Gastrocnemius medialis (tissue), 4 donors: Measurements from ENCODE around the gene AAK1. TPM values are rescaled to one million over a fixed set of nuclear protein-coding genes. Genes with fewer than 3 reads are reported as not detected.
"Not testable (repeated sequence)": the region's sequence is repeated elsewhere in the genome, so short reads cannot be mapped to it uniquely, and the experiment has no call there.

ENCODE experiments used
- ATAC-seq, 2 donors: fragments of 150-250 bp; one replicate each; pipeline ENCODE4 v1.9.1; 2016
- DNase-seq, 2 donors: peaks; one replicate each; pipeline ENCODE4 v3.0.0-alpha.2; 2019
- H3K27ac ChIP-seq, 4 donors: fragments of 200-600 bp; sonication (generic); 1 replicate in 1 of 4; 2 replicates in 3 of 4; pipeline ENCODE4 v1.5.1; 2016 to 2018; ENCODE audit warnings: mild to moderate bottlenecking in 2 of 4, moderate library complexity in 1 of 4
- H3K27me3 ChIP-seq, 3 donors: fragments of 200-600 bp; sonication (generic) in 2 of 3; 1 replicate in 1 of 3; 2 replicates in 2 of 3; pipeline versions ENCODE4 v1.5.1 to v1.6.0; 2016 to 2019; ENCODE audit warnings: mild to moderate bottlenecking in 1 of 3, moderate library complexity in 1 of 3
- H3K36me3 ChIP-seq, 2 donors: fragments of 200-600 bp; sonication (generic) in 1 of 2; one replicate each; pipeline ENCODE4 v1.5.1; 2017 to 2018
- H3K4me1 ChIP-seq, 2 donors: fragments of 200-600 bp; sonication (generic) in 1 of 2; one replicate each; pipeline ENCODE4 v1.5.1; 2016 to 2017; ENCODE audit warnings: mild to moderate bottlenecking in 2 of 2
- H3K4me3 ChIP-seq, 4 donors: fragments of 200-600 bp; sonication (generic) in 3 of 4; 1 replicate in 1 of 4; 2 replicates in 3 of 4; pipeline ENCODE4 v1.5.1; 2016 to 2019; ENCODE audit warnings: mild to moderate bottlenecking in 2 of 4
- H3K9me3 ChIP-seq, 3 donors: fragments of 200-600 bp; sonication (generic) in 2 of 3; 1 replicate in 1 of 3; 2 replicates in 2 of 3; pipeline ENCODE4 v1.5.1; 2016 to 2019
- POLR2A ChIP-seq, 2 donors: fragments of 450-650 bp; IDR thresholded peaks; one replicate each; pipeline ENCODE4 v1.6.1; 2017; ENCODE audit warnings: antibody characterized with exemption in 2 of 2, mild to moderate bottlenecking in 2 of 2, moderate library complexity in 2 of 2
- in situ Hi-C, 4 donors: fragments of 200-750 bp; cut with MboI; loops; one replicate each; pipeline versions ENCODE4 v1.15.0 to v1.8.0; 2017; ENCODE audit warnings: low sequenced_read_pairs in 4 of 4
- intact Hi-C: fragments of 100-400 bp; cut with DNase I; formaldehyde crosslinking; loops from one replicate; pipeline ENCODE4 v1.15.1; 2023; ENCODE audit warnings: low total_unique reads
- total RNA-seq, 4 donors: library from RNA; depleted of rRNA; stranded (reverse); fragments of >200 nt; gene quantifications; one replicate each; pipeline versions ENCODE4 v1.1.0 to v1.2.3, GENCODE V29; 2016
- TF ChIP-seq, protein P1 (sequence below), 5 experiments: fragments of 450-650 bp in 3 of 5; fragments of 200-600 bp in 2 of 5; sonication (generic) in 2 of 5; IDR thresholded peaks in 4 of 5; conservative IDR thresholded peaks in 1 of 5; 1 replicate in 4 of 5; 2 replicates in 1 of 5; pipeline ENCODE4 v1.5.1; 2016 to 2019; ENCODE audit warnings: antibody characterized with exemption in 5 of 5, mild to moderate bottlenecking in 3 of 5, moderate library complexity in 3 of 5

Gene AAK1
- total RNA-seq, 4 donors from 2014 or later, result 30.0 to 47.3 (median 39.1) TPM

DNA sequence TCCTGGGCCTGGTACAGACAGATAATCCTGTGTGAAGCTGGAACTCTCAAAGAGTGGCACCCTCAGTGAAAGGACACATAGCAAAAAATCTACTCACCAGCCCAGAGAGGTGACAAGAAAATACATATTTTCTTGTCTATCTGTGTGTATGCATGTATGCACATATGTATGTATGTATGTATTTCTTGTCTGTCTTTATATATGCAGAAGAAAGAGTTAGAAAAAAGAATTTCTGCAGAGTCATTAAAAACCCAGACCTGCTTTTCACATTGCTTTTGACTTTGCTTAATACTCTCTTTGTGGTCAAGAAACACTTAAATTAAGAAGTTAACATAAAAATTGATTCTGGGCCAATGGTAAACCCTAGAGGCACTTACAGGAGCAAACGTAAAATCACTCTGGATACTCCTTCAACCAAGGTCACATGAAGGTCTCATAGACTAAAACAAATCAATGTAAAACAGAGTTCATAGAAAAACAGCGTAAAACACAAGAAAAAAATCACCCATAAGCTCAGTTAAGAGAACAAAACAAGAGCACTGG is 16.5 kb upstream of the AAK1 start:
- no peak for DNase-seq
- Histone ChIP-seq H3K36me3 (peaks cover 0 to 5% of the 10 kb centered on the region in 2 donors), H3K4me3 (no peak overlapping the region), H3K9me3 (no peaks in the 10 kb centered on the region), H3K27me3 (no peaks in the 10 kb centered on the region), H3K27ac (no peak overlapping the region), H3K4me1 (no peaks in the 10 kb centered on the region)
- TF ChIP-seq POLR2A (IDR thresholded peaks at IDR 0.05), result no peak
- TF ChIP-seq, protein P1, sequence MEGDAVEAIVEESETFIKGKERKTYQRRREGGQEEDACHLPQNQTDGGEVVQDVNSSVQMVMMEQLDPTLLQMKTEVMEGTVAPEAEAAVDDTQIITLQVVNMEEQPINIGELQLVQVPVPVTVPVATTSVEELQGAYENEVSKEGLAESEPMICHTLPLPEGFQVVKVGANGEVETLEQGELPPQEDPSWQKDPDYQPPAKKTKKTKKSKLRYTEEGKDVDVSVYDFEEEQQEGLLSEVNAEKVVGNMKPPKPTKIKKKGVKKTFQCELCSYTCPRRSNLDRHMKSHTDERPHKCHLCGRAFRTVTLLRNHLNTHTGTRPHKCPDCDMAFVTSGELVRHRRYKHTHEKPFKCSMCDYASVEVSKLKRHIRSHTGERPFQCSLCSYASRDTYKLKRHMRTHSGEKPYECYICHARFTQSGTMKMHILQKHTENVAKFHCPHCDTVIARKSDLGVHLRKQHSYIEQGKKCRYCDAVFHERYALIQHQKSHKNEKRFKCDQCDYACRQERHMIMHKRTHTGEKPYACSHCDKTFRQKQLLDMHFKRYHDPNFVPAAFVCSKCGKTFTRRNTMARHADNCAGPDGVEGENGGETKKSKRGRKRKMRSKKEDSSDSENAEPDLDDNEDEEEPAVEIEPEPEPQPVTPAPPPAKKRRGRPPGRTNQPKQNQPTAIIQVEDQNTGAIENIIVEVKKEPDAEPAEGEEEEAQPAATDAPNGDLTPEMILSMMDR (IDR thresholded peaks at IDR 0.05 in 4 of 5, conservative IDR thresholded peaks at IDR 0.05 in 1 of 5), result no peak
- ATAC-seq, result no peak
- in situ Hi-C loops, result no loop called here
- intact Hi-C loops, result no loop called here

DNA sequence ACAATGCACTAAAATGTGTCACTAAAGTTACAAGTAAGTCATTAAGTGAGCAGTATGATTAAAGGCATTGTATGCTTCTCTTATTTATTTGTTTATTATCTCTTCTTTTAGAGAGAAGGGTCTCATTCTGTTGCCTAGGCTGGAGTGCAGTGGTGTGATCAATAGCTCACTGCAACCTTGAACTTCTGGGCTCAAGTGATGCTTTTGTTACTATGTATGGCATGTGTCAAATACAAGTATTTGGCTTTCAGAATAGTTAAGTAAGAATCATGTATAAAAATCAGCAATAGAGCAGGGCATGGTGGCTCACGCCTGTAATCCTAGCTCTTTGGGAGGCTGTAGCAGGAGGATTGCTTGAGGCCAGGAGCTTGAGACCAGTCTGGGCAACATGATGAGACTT is 15.8 kb upstream of the AAK1 start:
- intact Hi-C loops (no loop called here), in situ Hi-C loops (no loop called here)
- no peak for TF ChIP-seq POLR2A (IDR thresholded peaks at IDR 0.05)
- TF ChIP-seq, protein P1 (IDR thresholded peaks at IDR 0.05 in 4 of 5, conservative IDR thresholded peaks at IDR 0.05 in 1 of 5), result no peak
- Histone ChIP-seq H3K9me3 (no peaks in the 10 kb centered on the region), H3K4me1 (no peaks in the 10 kb centered on the region), H3K4me3 (no peak overlapping the region), H3K27me3 (no peaks in the 10 kb centered on the region), H3K36me3 (peaks cover 0 to 7% of the 10 kb centered on the region in 2 donors), H3K27ac (no peak overlapping the region)
- ATAC-seq (no peak), DNase-seq (no peak)

DNA sequence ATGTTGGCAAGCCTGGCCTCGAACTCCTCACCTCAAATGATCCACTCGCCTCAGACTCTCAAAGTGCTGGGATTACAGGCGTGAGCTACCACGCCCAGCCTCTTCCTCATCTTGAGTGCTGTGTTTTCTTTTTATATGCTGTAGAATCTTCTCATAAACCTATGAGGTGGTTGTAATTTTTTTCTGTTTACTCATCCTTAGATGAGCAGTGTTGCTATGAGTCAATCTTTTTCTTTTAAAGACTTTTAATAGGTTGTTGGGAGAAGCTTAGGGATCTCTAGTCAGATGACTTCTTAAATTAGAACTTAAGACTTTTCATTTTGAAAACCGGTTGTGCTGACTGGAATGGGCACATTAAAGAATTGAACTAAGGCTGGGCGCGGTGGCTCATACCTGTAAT is 8.7 kb upstream of the AAK1 start:
- H3K4me1 ChIP-seq, result no peaks in the 10 kb centered on the region
- intact Hi-C loops, result no loop called here
- ATAC-seq (no peak), DNase-seq (no peak)
- H3K36me3 ChIP-seq, result peaks cover 0 to 9% of the 10 kb centered on the region in 2 donors
- H3K9me3 ChIP-seq, result no peaks in the 10 kb centered on the region
- TF ChIP-seq, protein P1 (IDR thresholded peaks at IDR 0.05 in 4 of 5, conservative IDR thresholded peaks at IDR 0.05 in 1 of 5), result no peak
- TF ChIP-seq POLR2A (IDR thresholded peaks at IDR 0.05), result no peak
- no peaks in the 10 kb centered on the region for H3K27me3 ChIP-seq
- no peak overlapping the region for H3K27ac ChIP-seq
- H3K4me3 ChIP-seq, result no peak overlapping the region
- in situ Hi-C loops, result no loop called here

DNA sequence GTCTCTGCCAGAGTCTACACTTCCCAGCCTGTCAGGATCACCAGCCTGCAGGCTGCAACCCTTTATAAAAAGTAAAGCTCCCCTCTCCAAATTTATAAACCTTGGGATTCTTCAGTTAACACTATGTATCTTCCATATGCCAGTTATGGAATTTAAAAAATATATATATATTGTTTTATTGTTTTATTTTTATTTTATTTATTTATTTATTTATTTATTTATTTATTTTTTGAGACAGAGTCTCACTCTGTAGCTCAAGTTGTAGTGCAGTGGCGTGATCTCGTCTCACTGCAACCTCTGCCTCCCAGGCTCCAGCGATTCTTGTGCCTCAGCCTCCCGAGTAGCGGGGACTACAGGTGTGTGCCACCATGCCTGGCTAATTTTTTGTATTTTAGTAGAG is 3.7 kb upstream of the AAK1 start:
- ATAC-seq, DNase-seq, H3K36me3 ChIP-seq, H3K9me3 ChIP-seq, H3K4me3 ChIP-seq, H3K27ac ChIP-seq, H3K27me3 ChIP-seq: not testable (repeated sequence)
- intact Hi-C loops (loop anchor here (10.0 kb wide), 1 partner anchor 178 kb away; the partner anchor contains the start of gene GMCL1), in situ Hi-C loops (loop anchor here in 3 of 4 donors (5.0 to 10.0 kb wide), 2 partner anchors 82 to 85 kb away; no protein-coding TSS in a partner anchor)
- peaks cover 10 to 18% of the 10 kb centered on the region in 2 donors for H3K4me1 ChIP-seq

GRCh38 chr2:69646714-69647113 is 3.2 kb upstream of the AAK1 start:
- Histone ChIP-seq H3K27ac (no peak overlapping the region), H3K4me1 (peaks cover 14 to 22% of the 10 kb centered on the region in 2 donors), H3K9me3 (no peaks in the 10 kb centered on the region), H3K4me3 (no peak overlapping the region), H3K36me3 (no peaks in the 10 kb centered on the region), H3K27me3 (no peaks in the 10 kb centered on the region)
- in situ Hi-C loops (loop anchor here in 3 of 4 donors (5.0 to 10.0 kb wide), 2 partner anchors 82 to 84 kb away; no protein-coding TSS in a partner anchor), intact Hi-C loops (loop anchor here (10.0 kb wide), 1 partner anchor 178 kb away; the partner anchor contains the start of gene GMCL1)
- no peak for ATAC-seq
- TF ChIP-seq, protein P1 (IDR thresholded peaks at IDR 0.05 in 4 of 5, conservative IDR thresholded peaks at IDR 0.05 in 1 of 5), result no peak
- TF ChIP-seq POLR2A (IDR thresholded peaks at IDR 0.05), result no peak
- DNase-seq, result no peak
